H1 (cell line): ENCODE measurements around the gene SMAD7. TPM values are rescaled to one million over a fixed set of nuclear protein-coding genes. Genes with fewer than 3 reads are reported as not detected.

Experiments used
- CTCF ChIA-PET: fragments of 300-600 bp; sonication (Branson Sonifier 250); formaldehyde crosslinking; loops from one replicate; lab custom pipeline; 2021; ENCODE audit not compliant: partially characterized antibody; lab: Charles Lee
- POLR2A ChIA-PET: fragments of 300-600 bp; sonication (Branson Sonifier 250); formaldehyde crosslinking; loops from one replicate; lab custom pipeline; 2021; ENCODE audit warnings: inconsistent platforms; ENCODE audit not compliant: partially characterized antibody; lab: Charles Lee
- DNase-seq, 2 experiments: peaks; one replicate each; pipeline versions ENCODE4 v3.0.0 to v3.0.0-alpha.2; 2010 to 2022; ENCODE audit warnings: low spot score in 2 of 2, low read depth in 1 of 2, mixed read lengths in 1 of 2
- FAIRE-seq: peaks from 2 replicates; lab custom pipeline; 2011; peaks lifted over from hg19 to GRCh38; lab: Jason Lieb, UNC
- H2AFZ ChIP-seq: 2 replicates; pipeline ENCODE4 v1.8.1; 2012; ENCODE audit warnings: low read length, inconsistent platforms
- H2AK5ac ChIP-seq: 2 replicates; pipeline ENCODE4 v1.6.1; 2013; ENCODE audit warnings: low read depth, low read length
- H2BK120ac ChIP-seq: replicated peaks from 2 replicates; pipeline ENCODE3; 2013; ENCODE audit warnings: low read depth, low read length, inconsistent platforms
- H2BK12ac ChIP-seq: 2 replicates; pipeline ENCODE4 v1.6.1; 2013; ENCODE audit warnings: low read depth, low read length
- H2BK15ac ChIP-seq: 2 replicates; pipeline ENCODE4 v1.6.1; 2013; ENCODE audit warnings: low read length
- H2BK20ac ChIP-seq: 2 replicates; pipeline ENCODE4 v1.6.1; 2013; ENCODE audit warnings: low read length
- H2BK5ac ChIP-seq: 2 replicates; pipeline ENCODE4 v1.6.1; 2013; ENCODE audit warnings: low read depth, low read length
- H3K14ac ChIP-seq: 2 replicates; pipeline ENCODE4 v1.6.1; 2013; ENCODE audit warnings: inconsistent platforms; ENCODE audit not compliant: insufficient read length
- H3K18ac ChIP-seq: 2 replicates; pipeline ENCODE4 v1.6.1; 2013; ENCODE audit warnings: low read length; ENCODE audit errors: extremely low read depth
- H3K23ac ChIP-seq: 2 replicates; pipeline ENCODE4 v1.6.1; 2013; ENCODE audit warnings: inconsistent platforms; ENCODE audit not compliant: insufficient read length
- H3K23me2 ChIP-seq: 2 replicates; pipeline ENCODE4 v1.6.1; 2013; ENCODE audit warnings: low read depth, low read length
- H3K27ac ChIP-seq: 2 replicates; pipeline ENCODE4 v1.6.1; 2011; ENCODE audit warnings: low read depth, low read length, inconsistent platforms
- H3K27me3 ChIP-seq, 4 experiments: replicated peaks in 1 of 4; 1 replicate in 1 of 4; 2 replicates in 3 of 4; pipeline versions ENCODE4 v1.6.1 to v1.8.1; 2011 to 2013; ENCODE audit warnings: low read length in 3 of 4, mild to moderate bottlenecking in 3 of 4, inconsistent platforms in 2 of 4, mixed read lengths in 2 of 4, moderate library complexity in 1 of 4; ENCODE audit not compliant: control insufficient read depth in 3 of 4, insufficient read depth in 3 of 4; ENCODE audit errors: extremely low read depth in 1 of 4
- H3K36me3 ChIP-seq, 4 experiments: 2 replicates each; pipeline versions ENCODE4 v1.6.1 to v1.8.1; 2011 to 2013; ENCODE audit warnings: mild to moderate bottlenecking in 4 of 4, low read length in 3 of 4, moderate library complexity in 2 of 4, control low read depth in 1 of 4, inconsistent platforms in 1 of 4; ENCODE audit not compliant: insufficient read depth in 4 of 4, control insufficient read depth in 2 of 4
- H3K4ac ChIP-seq: replicated peaks from 2 replicates; pipeline ENCODE3; 2013; ENCODE audit warnings: low read length, low read depth, mixed read lengths, inconsistent platforms; ENCODE audit not compliant: insufficient read length
- H3K4me1 ChIP-seq, 4 experiments: replicated peaks in 1 of 4; 1 replicate in 1 of 4; 2 replicates in 3 of 4; pipeline versions ENCODE4 v1.6.1 to v1.8.1; 2011 to 2013; ENCODE audit warnings: low read length in 3 of 4, inconsistent platforms in 2 of 4, mixed read lengths in 1 of 4; ENCODE audit not compliant: insufficient read depth in 4 of 4, control insufficient read depth in 3 of 4
- H3K4me2 ChIP-seq, 2 experiments: 2 replicates each; pipeline versions ENCODE4 v1.6.1 to v1.8.1; 2011 to 2013; ENCODE audit warnings: low read depth in 2 of 2, low read length in 2 of 2, control low read depth in 1 of 2, inconsistent platforms in 1 of 2, mild to moderate bottlenecking in 1 of 2; ENCODE audit not compliant: insufficient read depth in 1 of 2
- H3K4me3 ChIP-seq, 4 experiments: fragments of 200-600, 300-600 bp in 1 of 4; sonication (generic), shearing (Covaris generic), sonication (Bioruptor Twin) in 1 of 4; 2 replicates each; pipeline versions ENCODE4 v1.5.1 to v1.8.1; 2011 to 2016; ENCODE audit warnings: low read length in 4 of 4, low read depth in 3 of 4, control low read depth in 2 of 4, inconsistent platforms in 2 of 4, mild to moderate bottlenecking in 2 of 4, mixed read lengths in 1 of 4, moderate library complexity in 1 of 4; ENCODE audit not compliant: insufficient read depth in 2 of 4; ENCODE audit errors: extremely low read depth in 1 of 4
- H3K56ac ChIP-seq: replicated peaks from 2 replicates; pipeline ENCODE3; 2013; ENCODE audit warnings: low read depth, mild to moderate bottlenecking, mixed read lengths, low read length, inconsistent platforms; ENCODE audit not compliant: insufficient read length
- H3K79me1 ChIP-seq: 2 replicates; pipeline ENCODE4 v1.6.1; 2013; ENCODE audit warnings: low read depth, low read length, control low read depth
- H3K79me2 ChIP-seq, 2 experiments: 2 replicates each; pipeline versions ENCODE4 v1.6.1 to v1.8.1; 2012 to 2013; ENCODE audit warnings: low read length in 2 of 2, mild to moderate bottlenecking in 2 of 2, inconsistent platforms in 1 of 2; ENCODE audit not compliant: insufficient read depth in 2 of 2, control insufficient read depth in 1 of 2
- H3K9ac ChIP-seq, 4 experiments: replicated peaks in 1 of 4; 1 replicate in 1 of 4; 2 replicates in 3 of 4; pipeline versions ENCODE4 v1.6.1 to v1.8.1; 2011 to 2013; ENCODE audit warnings: low read depth in 3 of 4, low read length in 3 of 4, control low read depth in 2 of 4, mild to moderate bottlenecking in 2 of 4, moderate library complexity in 2 of 4, inconsistent platforms in 1 of 4; ENCODE audit errors: extremely low read depth in 1 of 4
- H3K9me3 ChIP-seq, 2 experiments: 2 replicates each; pipeline versions ENCODE4 v1.6.1 to v1.8.1; 2012 to 2013; ENCODE audit warnings: mild to moderate bottlenecking in 2 of 2, moderate library complexity in 2 of 2, control low read depth in 1 of 2, inconsistent platforms in 1 of 2, low read depth in 1 of 2, low read length in 1 of 2, mixed read lengths in 1 of 2; ENCODE audit not compliant: insufficient read depth in 2 of 2
- H4K20me1 ChIP-seq, 2 experiments: replicated peaks in 1 of 2; 2 replicates each; pipeline versions ENCODE3 to v1.8.1; 2011 to 2013; ENCODE audit warnings: inconsistent platforms in 2 of 2, low read length in 2 of 2, mild to moderate bottlenecking in 1 of 2; ENCODE audit not compliant: insufficient read depth in 2 of 2, control insufficient read depth in 1 of 2
- H4K5ac ChIP-seq: 2 replicates; pipeline ENCODE4 v1.6.1; 2013; ENCODE audit warnings: low read length, low read depth, mixed read lengths, inconsistent platforms; ENCODE audit not compliant: insufficient read length
- H4K8ac ChIP-seq: 2 replicates; pipeline ENCODE4 v1.8.0; 2013; ENCODE audit warnings: mild to moderate bottlenecking, moderate library complexity, low read length, inconsistent platforms; ENCODE audit not compliant: insufficient read depth; ENCODE audit errors: extremely low read depth
- H4K91ac ChIP-seq: replicated peaks from 2 replicates; pipeline ENCODE3; 2013; ENCODE audit warnings: low read length, mixed read lengths, inconsistent platforms; ENCODE audit not compliant: insufficient read length
- BACH1 ChIP-seq: IDR thresholded peaks from 2 replicates; pipeline ENCODE4 v1.6.1; 2012; ENCODE audit warnings: low read length, improper control_type of control experiment
- CHD2 ChIP-seq: IDR thresholded peaks from 2 replicates; pipeline ENCODE4 v1.6.1; 2012; ENCODE audit warnings: low read length, improper control_type of control experiment
- GTF2F1 ChIP-seq: IDR thresholded peaks from 2 replicates; pipeline ENCODE4 v1.6.1; 2012; ENCODE audit warnings: low read depth, low read length, improper control_type of control experiment, borderline replicate concordance
- JUND ChIP-seq: IDR thresholded peaks from 2 replicates; pipeline ENCODE4 v1.6.1; 2011; ENCODE audit warnings: mild to moderate bottlenecking, improper control_type of control experiment, low read length
- KDM5A ChIP-seq: fragments of 200-600 bp; IDR thresholded peaks from 2 replicates; pipeline ENCODE4 v1.7.1; 2012; ENCODE audit warnings: mild to moderate bottlenecking, low read length, inconsistent platforms, mixed read lengths
- SP4 ChIP-seq: IDR thresholded peaks from 2 replicates; pipeline ENCODE4 v1.6.1; 2012; ENCODE audit warnings: low read length, inconsistent platforms
- TAF7 ChIP-seq: optimal IDR thresholded peaks from 2 replicates; pipeline ENCODE3; 2011; ENCODE audit warnings: low read depth, mild to moderate bottlenecking, inconsistent platforms, low read length, moderate library complexity, borderline replicate concordance
- ZNF274 ChIP-seq: IDR thresholded peaks from 2 replicates; pipeline ENCODE4 v1.7.0; 2012; ENCODE audit warnings: low read length, borderline replicate concordance; ENCODE audit errors: extremely low read depth
- WGBS, 2 experiments: shearing (Covaris generic) in 1 of 2; methylation state at CpG; one replicate each; pipeline versions ENCODE4 v1.1.6 to v1.1.7; 2013 to 2015; ENCODE audit warnings: low lambda C conversion rate in 2 of 2, mixed read lengths in 2 of 2, inconsistent platforms in 1 of 2, low coverage in 1 of 2, missing lambda C conversion rate in 1 of 2; ENCODE audit not compliant: insufficient replicate concordance in 2 of 2, insufficient coverage in 1 of 2, insufficient read length in 1 of 2; ENCODE audit errors: extremely low coverage in 1 of 2, missing lambda C conversion rate in 1 of 2; 5-methylcytosine and 5-hydroxymethylcytosine counted together
- polyA plus RNA-seq, 7 experiments: library from polyadenylated mRNA; depleted of rRNA in 3 of 7; stranded (reverse) in 5 of 7; unstranded in 2 of 7; fragments of >200 nt in 5 of 7; fragments of 200-250 nt in 2 of 7; gene quantifications; 1 replicate in 5 of 7; 2 replicates in 1 of 7; 4 replicates in 1 of 7; pipeline versions ENCODE4 v1.2.1 to v1.2.3, GENCODE V29; 2011 to 2013; ENCODE audit warnings: missing spikeins in 2 of 7, mixed read lengths in 2 of 7
- total RNA-seq: library from RNA; stranded (reverse); fragmentation: NEBNext Ultra II Directional; extraction: Animal tissue kit (Norgen Biotek cat#: 25700); gene quantifications from 2 replicates; pipeline ENCODE4 v1.2.1, GENCODE V29; 2021
- TF ChIP-seq, protein P1 (sequence below): IDR thresholded peaks from 2 replicates; pipeline ENCODE4 v1.6.1; 2012; ENCODE audit warnings: inconsistent platforms
- TF ChIP-seq, protein P2 (sequence below): IDR thresholded peaks from 2 replicates; pipeline ENCODE4 v1.6.1; 2012; ENCODE audit warnings: low read length, inconsistent platforms
- TF ChIP-seq, protein P3 (sequence below): IDR thresholded peaks from 2 replicates; pipeline ENCODE4 v1.6.1; 2011; ENCODE audit warnings: low read depth, mild to moderate bottlenecking, low read length; ENCODE audit not compliant: insufficient read depth

The SMAD7 gene
- total and polyA plus RNA-seq, 2 of the 8 experiments (the other 6 are each of a cell fraction or from before 2014, with no cell fraction given): 6.5 to 15.5 TPM

DNA sequence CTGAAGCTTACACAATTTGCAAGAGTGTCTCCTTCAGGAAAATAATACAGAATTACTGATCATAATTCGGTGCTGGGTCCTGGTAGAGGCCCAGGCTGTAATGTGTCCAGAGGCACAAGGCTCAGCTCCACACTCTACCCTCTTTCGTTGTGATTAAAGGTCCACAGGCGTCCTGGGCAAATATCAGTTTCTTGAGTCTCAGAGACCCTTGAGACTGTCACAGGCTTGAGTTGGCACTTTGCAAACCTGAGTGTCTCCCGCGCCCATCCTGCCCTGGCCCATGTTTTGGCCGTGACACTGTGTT, 46.9 kb upstream of the SMAD7 start:
- CTCF ChIA-PET: interaction anchor here (0.9 to 5.1 kb wide), 12 partner anchors 10 to 220 kb away, joined by 3 to 34 read pairs (median 4); no protein-coding TSS in a partner anchor
- H3K4me1 ChIP-seq: peaks cover 6 to 12% (median 9%) of the 10 kb centered on the region in 4 experiments
- DNase-seq (no peak), FAIRE-seq (no peak)
- H2BK12ac ChIP-seq: peak overlapping the region; percentile 91; the same call in 1 of the 2 replicates
- no peaks in the 10 kb centered on the region; a peak in 3 of 7 replicates for H3K27me3 ChIP-seq
- no peak overlapping the region for H3K9ac ChIP-seq
- WGBS, 2 experiments: 85% methylated on average over 6 of the region's 6 CpGs; no CpG with 5 or more reads in 1 of the 2 experiments
- POLR2A ChIA-PET: interaction anchor here (0.8 to 2.1 kb wide), 7 partner anchors 8 to 45 kb away, joined by 3 to 6 read pairs (median 3); no protein-coding TSS in a partner anchor
- no peak overlapping the region for H3K4ac ChIP-seq
- H3K4me2 ChIP-seq: no peak overlapping the region
- no peak overlapping the region for H2AFZ ChIP-seq
- H4K5ac ChIP-seq: no peak overlapping the region
- TF ChIP-seq, protein P1, sequence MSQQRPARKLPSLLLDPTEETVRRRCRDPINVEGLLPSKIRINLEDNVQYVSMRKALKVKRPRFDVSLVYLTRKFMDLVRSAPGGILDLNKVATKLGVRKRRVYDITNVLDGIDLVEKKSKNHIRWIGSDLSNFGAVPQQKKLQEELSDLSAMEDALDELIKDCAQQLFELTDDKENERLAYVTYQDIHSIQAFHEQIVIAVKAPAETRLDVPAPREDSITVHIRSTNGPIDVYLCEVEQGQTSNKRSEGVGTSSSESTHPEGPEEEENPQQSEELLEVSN: no peak
- no peak for TF ChIP-seq TAF7
- TF ChIP-seq, protein P2, sequence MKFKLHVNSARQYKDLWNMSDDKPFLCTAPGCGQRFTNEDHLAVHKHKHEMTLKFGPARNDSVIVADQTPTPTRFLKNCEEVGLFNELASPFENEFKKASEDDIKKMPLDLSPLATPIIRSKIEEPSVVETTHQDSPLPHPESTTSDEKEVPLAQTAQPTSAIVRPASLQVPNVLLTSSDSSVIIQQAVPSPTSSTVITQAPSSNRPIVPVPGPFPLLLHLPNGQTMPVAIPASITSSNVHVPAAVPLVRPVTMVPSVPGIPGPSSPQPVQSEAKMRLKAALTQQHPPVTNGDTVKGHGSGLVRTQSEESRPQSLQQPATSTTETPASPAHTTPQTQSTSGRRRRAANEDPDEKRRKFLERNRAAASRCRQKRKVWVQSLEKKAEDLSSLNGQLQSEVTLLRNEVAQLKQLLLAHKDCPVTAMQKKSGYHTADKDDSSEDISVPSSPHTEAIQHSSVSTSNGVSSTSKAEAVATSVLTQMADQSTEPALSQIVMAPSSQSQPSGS: no peak
- no peak for TF ChIP-seq JUND
- no peak for TF ChIP-seq CHD2
- TF ChIP-seq, protein P3, sequence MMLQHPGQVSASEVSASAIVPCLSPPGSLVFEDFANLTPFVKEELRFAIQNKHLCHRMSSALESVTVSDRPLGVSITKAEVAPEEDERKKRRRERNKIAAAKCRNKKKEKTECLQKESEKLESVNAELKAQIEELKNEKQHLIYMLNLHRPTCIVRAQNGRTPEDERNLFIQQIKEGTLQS: no peak
- TF ChIP-seq ZNF274: no peak
- TF ChIP-seq GTF2F1: no peak
- no peak for TF ChIP-seq KDM5A
- TF ChIP-seq SP4: no peak
- TF ChIP-seq BACH1: no peak
- H3K27ac ChIP-seq: no peak overlapping the region
- peak overlapping the region; percentile 61; the same call in 1 of the 2 replicates for H2BK15ac ChIP-seq
- H2BK20ac ChIP-seq: no peak overlapping the region
- no peaks in the 10 kb centered on the region for H3K23me2 ChIP-seq
- H3K14ac ChIP-seq: no peak overlapping the region
- H2AK5ac ChIP-seq: peak overlapping the region; percentile 11; the same call in 1 of the 2 replicates
- no peaks in the 10 kb centered on the region for H3K9me3 ChIP-seq
- no peaks in the 10 kb centered on the region for H4K20me1 ChIP-seq
- no peak overlapping the region for H3K4me3 ChIP-seq
- H3K23ac ChIP-seq: no peak overlapping the region
- no peak overlapping the region for H4K91ac ChIP-seq
- H2BK120ac ChIP-seq: no peak overlapping the region
- H3K56ac ChIP-seq: no peak overlapping the region
- H3K36me3 ChIP-seq: no peaks in the 10 kb centered on the region
- no peak overlapping the region; the same call in 1 of the 2 replicates for H3K18ac ChIP-seq
- no peak overlapping the region for H4K8ac ChIP-seq
- H3K79me2 ChIP-seq: no peaks in the 10 kb centered on the region
- H3K79me1 ChIP-seq: no peaks in the 10 kb centered on the region
- 0 out of 2 replicates have a peak overlapping the region, but pooled peaks have one; percentile 85 for H2BK5ac ChIP-seq
